Neural cell (in vitro differentiated cells): ENCODE measurements around the gene PTPRU. TPM values are rescaled to one million over a fixed set of nuclear protein-coding genes. Genes with fewer than 3 reads are reported as not detected.

Experiments used
- H2AFZ ChIP-seq: fragments of 200-600, 300-800 bp; sonication (generic), shearing (Covaris generic); 2 replicates; pipeline ENCODE4 v1.6.0; 2014; ENCODE audit warnings: low read depth, mild to moderate bottlenecking, antibody characterized with exemption, low read length, moderate library complexity
- H3F3A ChIP-seq: fragments of 200-600 bp; shearing (Covaris generic); 2 replicates; pipeline ENCODE4 v1.6.1; 2016; ENCODE audit warnings: mild to moderate bottlenecking, moderate library complexity, mixed read lengths, antibody characterized with exemption, low read length; ENCODE audit not compliant: insufficient read depth, poor library complexity, severe bottlenecking
- H3K27ac ChIP-seq: fragments of 200-600, 300-800 bp; sonication (generic), shearing (Covaris generic); 2 replicates; pipeline ENCODE4 v1.5.1; 2014; ENCODE audit warnings: mild to moderate bottlenecking, low read length, moderate library complexity
- H3K27me3 ChIP-seq: fragments of 300-800, 200-600 bp; sonication (generic), shearing (Covaris generic); 2 replicates; pipeline ENCODE4 v1.6.0; 2014; ENCODE audit warnings: mild to moderate bottlenecking, low read depth, low read length, moderate library complexity; ENCODE audit not compliant: insufficient read depth
- H3K36me3 ChIP-seq: fragments of 300-800, 200-600 bp; sonication (generic), shearing (Covaris generic); 2 replicates; pipeline ENCODE4 v1.5.1; 2014; ENCODE audit warnings: mild to moderate bottlenecking, antibody characterized with exemption, low read length, moderate library complexity; ENCODE audit not compliant: insufficient read depth
- H3K4me2 ChIP-seq: fragments of 300-800, 200-600 bp; sonication (generic), shearing (Covaris generic); 2 replicates; pipeline ENCODE4 v1.6.0; 2014; ENCODE audit warnings: mild to moderate bottlenecking, low read length
- H3K4me3 ChIP-seq: fragments of 300-800, 200-600 bp; sonication (generic), shearing (Covaris generic); 2 replicates; pipeline ENCODE4 v1.5.1; 2014; ENCODE audit warnings: mild to moderate bottlenecking, low read length, moderate library complexity
- H3K79me2 ChIP-seq: fragments of 200-600 bp; shearing (Covaris generic); replicated peaks from 2 replicates; pipeline ENCODE4 v1.6.0; 2014; ENCODE audit warnings: mild to moderate bottlenecking, low read length, moderate library complexity; ENCODE audit not compliant: insufficient read depth
- H3K9ac ChIP-seq: fragments of 300-800, 200-600 bp; sonication (generic), shearing (Covaris generic); 2 replicates; pipeline ENCODE4 v1.6.1; 2016; ENCODE audit warnings: mild to moderate bottlenecking, low read length, mixed read lengths
- H3K9me2 ChIP-seq: fragments of 200-600 bp; shearing (Covaris generic); 2 replicates; pipeline ENCODE4 v1.6.1; 2016; ENCODE audit warnings: mild to moderate bottlenecking, low read length, mixed read lengths; ENCODE audit not compliant: insufficient read depth
- H3K9me3 ChIP-seq: fragments of 200-600, 300-800 bp; sonication (generic), shearing (Covaris generic); 2 replicates; pipeline ENCODE4 v1.6.1; 2016; ENCODE audit warnings: mild to moderate bottlenecking, mixed run types, low read length, moderate library complexity, mixed read lengths
- H4K20me1 ChIP-seq: fragments of 200-600 bp; shearing (Covaris generic); 2 replicates; pipeline ENCODE4 v1.6.1; 2016; ENCODE audit warnings: mild to moderate bottlenecking, mixed run types; ENCODE audit not compliant: insufficient read depth
- EP300 ChIP-seq: fragments of 450-650 bp; conservative IDR thresholded peaks from 2 replicates; pipeline ENCODE4 v1.6.1; 2014; ENCODE audit warnings: antibody characterized with exemption, mild to moderate bottlenecking, moderate library complexity; ENCODE audit not compliant: poor library complexity, severe bottlenecking
- EZH2 ChIP-seq: fragments of 200-600, 300-800 bp; shearing (Covaris generic), sonication (generic); IDR thresholded peaks from 2 replicates; pipeline ENCODE4 v1.6.1; 2014; ENCODE audit warnings: antibody characterized with exemption, low read length, borderline replicate concordance, mild to moderate bottlenecking; ENCODE audit not compliant: insufficient read depth, poor library complexity, severe bottlenecking
- MXI1 ChIP-seq: fragments of 450-650 bp; conservative IDR thresholded peaks from 2 replicates; pipeline ENCODE4 v1.6.1; 2014; ENCODE audit warnings: antibody characterized with exemption, mild to moderate bottlenecking; ENCODE audit not compliant: poor library complexity, severe bottlenecking
- POLR2AphosphoS5 ChIP-seq: IDR thresholded peaks from 2 replicates; pipeline ENCODE4 v1.6.1; 2012
- RAD21 ChIP-seq: fragments of 450-650 bp; conservative IDR thresholded peaks from 2 replicates; pipeline ENCODE4 v1.6.1; 2014; ENCODE audit warnings: antibody characterized with exemption, mild to moderate bottlenecking, moderate library complexity
- SMC3 ChIP-seq: fragments of 450-650 bp; conservative IDR thresholded peaks from 2 replicates; pipeline ENCODE4 v1.6.1; 2014; ENCODE audit warnings: antibody characterized with exemption, mild to moderate bottlenecking, moderate library complexity; ENCODE audit not compliant: poor library complexity
- TAF1 ChIP-seq: IDR thresholded peaks from 2 replicates; pipeline ENCODE4 v1.6.1; 2012; ENCODE audit warnings: low read depth
- polyA plus RNA-seq: library from polyadenylated mRNA; depleted of rRNA; stranded (reverse); fragments of >200 nt; gene quantifications from 2 replicates; pipeline ENCODE4 v1.2.3, GENCODE V29; 2014
- TF ChIP-seq, protein P1 (sequence below): fragments of 450-650 bp; IDR thresholded peaks from 2 replicates; pipeline ENCODE4 v1.5.1; 2014; ENCODE audit warnings: antibody characterized with exemption, mild to moderate bottlenecking, moderate library complexity; ENCODE audit not compliant: poor library complexity, severe bottlenecking
- TF ChIP-seq, protein P2 (sequence below): IDR thresholded peaks from 2 replicates; pipeline ENCODE4 v1.6.1; 2012; ENCODE audit warnings: borderline replicate concordance

Gene PTPRU
- polyA plus RNA-seq, 1 donor from 2014 or later, result 5.0 TPM

DNA sequence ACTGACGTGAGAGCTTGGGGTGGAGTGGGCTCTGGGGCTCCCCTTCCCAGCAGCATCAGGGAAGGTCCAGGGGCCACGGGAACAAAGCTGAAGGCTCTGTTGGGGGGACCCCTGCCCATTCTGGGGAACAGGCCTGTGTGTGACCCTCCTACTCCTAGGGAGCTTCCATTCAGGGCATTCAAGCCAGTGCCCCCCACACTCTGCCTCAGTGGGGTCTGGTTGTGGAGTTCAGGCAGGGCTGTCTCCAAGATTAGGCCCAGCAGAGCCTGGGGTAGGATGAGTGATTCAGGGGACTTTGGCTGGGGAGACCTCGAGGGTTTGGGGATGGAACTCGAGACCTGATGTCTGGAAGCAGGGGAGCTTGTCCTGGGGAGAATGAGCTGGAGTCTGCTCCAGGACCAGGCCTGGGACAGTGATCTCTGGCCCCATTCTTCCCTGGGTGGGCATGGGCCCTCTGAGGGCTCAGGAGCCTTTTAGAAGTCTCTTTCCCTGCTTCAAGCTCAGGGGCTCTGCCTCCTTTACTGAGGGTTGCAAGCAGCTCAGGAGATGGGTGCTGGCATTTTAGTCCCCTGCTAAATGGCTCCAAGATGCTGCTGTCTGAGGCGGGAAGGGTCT, 81.7 kb downstream of the PTPRU start:
- no peak overlapping the region for H3K4me2 ChIP-seq
- H3K4me3 ChIP-seq, result no peak overlapping the region
- H3K9me2 ChIP-seq, result no peaks in the 10 kb centered on the region
- no peaks in the 10 kb centered on the region for H3K27me3 ChIP-seq
- no peaks in the 10 kb centered on the region for H3K79me2 ChIP-seq
- H3F3A ChIP-seq, result no peaks in the 10 kb centered on the region
- no peaks in the 10 kb centered on the region for H3K9me3 ChIP-seq
- no peak overlapping the region for H3K9ac ChIP-seq
- no peaks in the 10 kb centered on the region for H3K36me3 ChIP-seq
- H3K27ac ChIP-seq, result no peak overlapping the region
- H2AFZ ChIP-seq, result no peak overlapping the region
- no peak for TF ChIP-seq TAF1
- TF ChIP-seq POLR2AphosphoS5, result no peak
- TF ChIP-seq, protein P1, sequence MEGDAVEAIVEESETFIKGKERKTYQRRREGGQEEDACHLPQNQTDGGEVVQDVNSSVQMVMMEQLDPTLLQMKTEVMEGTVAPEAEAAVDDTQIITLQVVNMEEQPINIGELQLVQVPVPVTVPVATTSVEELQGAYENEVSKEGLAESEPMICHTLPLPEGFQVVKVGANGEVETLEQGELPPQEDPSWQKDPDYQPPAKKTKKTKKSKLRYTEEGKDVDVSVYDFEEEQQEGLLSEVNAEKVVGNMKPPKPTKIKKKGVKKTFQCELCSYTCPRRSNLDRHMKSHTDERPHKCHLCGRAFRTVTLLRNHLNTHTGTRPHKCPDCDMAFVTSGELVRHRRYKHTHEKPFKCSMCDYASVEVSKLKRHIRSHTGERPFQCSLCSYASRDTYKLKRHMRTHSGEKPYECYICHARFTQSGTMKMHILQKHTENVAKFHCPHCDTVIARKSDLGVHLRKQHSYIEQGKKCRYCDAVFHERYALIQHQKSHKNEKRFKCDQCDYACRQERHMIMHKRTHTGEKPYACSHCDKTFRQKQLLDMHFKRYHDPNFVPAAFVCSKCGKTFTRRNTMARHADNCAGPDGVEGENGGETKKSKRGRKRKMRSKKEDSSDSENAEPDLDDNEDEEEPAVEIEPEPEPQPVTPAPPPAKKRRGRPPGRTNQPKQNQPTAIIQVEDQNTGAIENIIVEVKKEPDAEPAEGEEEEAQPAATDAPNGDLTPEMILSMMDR, result no peak
- no peak for TF ChIP-seq MXI1
- TF ChIP-seq, protein P2, sequence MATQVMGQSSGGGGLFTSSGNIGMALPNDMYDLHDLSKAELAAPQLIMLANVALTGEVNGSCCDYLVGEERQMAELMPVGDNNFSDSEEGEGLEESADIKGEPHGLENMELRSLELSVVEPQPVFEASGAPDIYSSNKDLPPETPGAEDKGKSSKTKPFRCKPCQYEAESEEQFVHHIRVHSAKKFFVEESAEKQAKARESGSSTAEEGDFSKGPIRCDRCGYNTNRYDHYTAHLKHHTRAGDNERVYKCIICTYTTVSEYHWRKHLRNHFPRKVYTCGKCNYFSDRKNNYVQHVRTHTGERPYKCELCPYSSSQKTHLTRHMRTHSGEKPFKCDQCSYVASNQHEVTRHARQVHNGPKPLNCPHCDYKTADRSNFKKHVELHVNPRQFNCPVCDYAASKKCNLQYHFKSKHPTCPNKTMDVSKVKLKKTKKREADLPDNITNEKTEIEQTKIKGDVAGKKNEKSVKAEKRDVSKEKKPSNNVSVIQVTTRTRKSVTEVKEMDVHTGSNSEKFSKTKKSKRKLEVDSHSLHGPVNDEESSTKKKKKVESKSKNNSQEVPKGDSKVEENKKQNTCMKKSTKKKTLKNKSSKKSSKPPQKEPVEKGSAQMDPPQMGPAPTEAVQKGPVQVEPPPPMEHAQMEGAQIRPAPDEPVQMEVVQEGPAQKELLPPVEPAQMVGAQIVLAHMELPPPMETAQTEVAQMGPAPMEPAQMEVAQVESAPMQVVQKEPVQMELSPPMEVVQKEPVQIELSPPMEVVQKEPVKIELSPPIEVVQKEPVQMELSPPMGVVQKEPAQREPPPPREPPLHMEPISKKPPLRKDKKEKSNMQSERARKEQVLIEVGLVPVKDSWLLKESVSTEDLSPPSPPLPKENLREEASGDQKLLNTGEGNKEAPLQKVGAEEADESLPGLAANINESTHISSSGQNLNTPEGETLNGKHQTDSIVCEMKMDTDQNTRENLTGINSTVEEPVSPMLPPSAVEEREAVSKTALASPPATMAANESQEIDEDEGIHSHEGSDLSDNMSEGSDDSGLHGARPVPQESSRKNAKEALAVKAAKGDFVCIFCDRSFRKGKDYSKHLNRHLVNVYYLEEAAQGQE, result no peak
- no peak for TF ChIP-seq RAD21
- no peak for TF ChIP-seq EP300
- TF ChIP-seq EZH2, result no peak
- no peak for TF ChIP-seq SMC3
- no peaks in the 10 kb centered on the region for H4K20me1 ChIP-seq

DNA sequence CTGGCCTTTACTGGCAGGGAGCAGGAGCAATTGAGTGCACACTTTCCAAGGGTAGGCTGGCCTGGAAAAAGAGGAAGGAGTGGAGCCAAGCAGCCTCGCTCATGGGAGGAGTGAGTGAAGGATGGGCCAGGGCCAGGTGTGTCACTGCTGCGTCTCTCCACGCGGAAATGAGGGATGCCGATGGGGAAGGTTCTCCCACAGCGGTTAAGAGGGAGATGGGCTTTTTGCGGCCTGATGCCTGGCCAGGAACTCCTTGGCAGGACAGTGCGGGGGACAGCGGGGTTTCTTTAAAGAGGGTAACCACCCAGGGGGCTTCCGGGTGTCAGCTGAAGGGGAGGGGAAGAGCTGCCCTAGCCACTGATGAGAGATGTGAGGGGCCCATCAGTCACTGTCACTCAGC, 82.4 kb downstream of the PTPRU start:
- Histone ChIP-seq H3K79me2 (no peaks in the 10 kb centered on the region), H3K4me2 (no peak overlapping the region), H3K36me3 (no peaks in the 10 kb centered on the region), H3K9me2 (no peaks in the 10 kb centered on the region), H2AFZ (no peak overlapping the region), H3K9ac (no peak overlapping the region), H4K20me1 (no peaks in the 10 kb centered on the region), H3K27me3 (no peaks in the 10 kb centered on the region), H3K9me3 (no peaks in the 10 kb centered on the region), H3F3A (no peaks in the 10 kb centered on the region), H3K4me3 (no peak overlapping the region), H3K27ac (no peak overlapping the region)
- no peak for TF ChIP-seq EZH2
- TF ChIP-seq SMC3, result no peak
- TF ChIP-seq, protein P1, result no peak
- TF ChIP-seq MXI1, result no peak
- TF ChIP-seq TAF1, result no peak
- TF ChIP-seq, protein P2, result no peak
- no peak for TF ChIP-seq EP300
- TF ChIP-seq RAD21, result no peak
- no peak for TF ChIP-seq POLR2AphosphoS5
